ENCODE data around the gene MATK.
"Not testable (repeated sequence)": the region's sequence is repeated elsewhere in the genome, so short reads cannot be mapped to it uniquely, and the experiment has no call there.

MATK gene

GRCh38 chr19:3816148-3816547, 30.0 kb upstream of the MATK start:
- not testable (repeated sequence) for DNase-seq

GRCh38 chr19:3814648-3815047, 28.5 kb upstream of the MATK start:
- DNase-seq = no peak

- DNase-seq = no peak
Measured at GRCh38 chr19:3813473-3814392, 27.6 kb upstream of the MATK start.

GRCh38 chr19:3810708-3811355, 24.7 kb upstream of the MATK start:
- DNase-seq = no peak

GRCh38 chr19:3809881-3810707, 23.9 kb upstream of the MATK start:
- no peak for DNase-seq

DNA sequence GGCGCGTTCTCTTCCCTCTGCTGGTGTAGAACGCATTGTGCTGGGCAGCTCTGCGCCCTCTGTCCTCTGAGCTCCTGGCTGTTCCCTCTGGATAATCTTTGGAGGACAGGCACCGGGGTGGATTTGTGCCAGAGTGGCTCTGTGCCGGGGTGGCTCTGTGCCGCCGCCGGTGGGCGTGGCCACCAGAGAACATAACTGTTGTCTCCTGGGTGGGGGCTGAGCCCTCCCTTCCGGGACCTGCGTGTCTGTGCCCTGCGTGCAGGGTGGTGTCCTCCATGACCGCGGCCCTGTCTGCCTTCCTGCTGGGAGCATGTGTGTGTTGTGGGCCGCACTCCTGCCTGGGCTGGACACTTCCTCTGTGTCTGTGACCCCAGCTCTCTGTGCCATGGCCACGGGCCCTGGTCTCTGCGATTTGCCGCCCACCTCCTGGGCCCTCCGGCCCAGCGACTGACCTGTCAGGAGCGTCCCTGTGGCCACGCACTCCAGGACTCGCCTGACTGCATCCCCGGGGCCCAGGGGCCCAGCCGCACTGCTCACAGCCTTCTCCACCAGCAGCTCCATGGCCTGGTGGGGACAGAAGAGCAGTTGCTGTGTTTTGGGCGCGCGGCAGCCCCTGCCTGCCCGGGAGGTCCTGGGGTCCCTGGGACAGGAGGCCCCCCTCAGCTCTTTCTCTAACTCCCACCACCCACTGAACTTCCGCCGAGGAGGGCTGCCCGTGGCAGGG, 22.4 kb upstream of the MATK start:
- no peak for DNase-seq

- no peak for DNase-seq
Measured at GRCh38 chr19:3807574-3808354, 21.6 kb upstream of the MATK start.

- DNase-seq = no peak
Measured at GRCh38 chr19:3807131-3807480, 20.9 kb upstream of the MATK start.

DNA sequence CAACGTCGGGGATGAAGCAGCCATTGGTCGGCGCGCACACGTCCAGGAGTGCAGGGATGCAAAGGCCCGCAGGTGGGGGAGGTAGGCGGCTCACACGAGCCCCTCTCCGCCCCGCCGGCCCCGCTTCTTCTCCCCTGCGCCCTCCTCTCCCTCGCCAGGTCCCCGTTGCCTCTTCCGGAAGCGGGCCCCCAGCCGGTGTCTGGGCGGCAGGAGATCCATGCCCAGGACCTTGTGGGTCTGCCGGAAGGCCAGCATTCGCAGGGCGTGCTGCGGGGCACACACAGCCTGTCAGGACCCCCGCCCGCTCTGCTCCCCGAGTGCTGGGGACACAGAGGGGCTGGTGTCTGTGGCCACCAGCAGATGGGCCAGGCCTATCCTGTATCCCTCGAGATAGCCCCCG, 19.7 kb upstream of the MATK start:
- DNase-seq = no peak

GRCh38 chr19:3804429-3804828, 18.2 kb upstream of the MATK start:
- DNase-seq = no peak

DNA sequence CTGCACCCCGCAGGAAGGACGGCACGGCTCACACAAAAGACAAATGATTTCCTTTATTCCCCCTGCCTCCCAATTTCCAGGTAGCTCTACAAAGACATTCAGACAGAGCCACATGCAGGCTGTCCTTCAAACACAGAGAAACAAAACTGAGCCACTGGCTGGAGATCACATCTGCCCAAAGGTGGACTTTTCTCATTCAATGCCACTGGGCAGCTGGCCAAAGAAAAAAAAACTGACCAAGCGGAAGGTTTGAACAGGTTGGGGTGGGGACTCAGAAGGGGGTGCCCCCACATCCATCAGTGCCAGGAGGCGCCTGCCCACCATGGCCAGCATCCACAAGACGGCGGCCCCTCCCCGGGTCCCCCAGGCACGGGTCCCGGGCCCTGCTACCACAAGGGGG, 17.8 kb upstream of the MATK start:
- DNase-seq = no peak

DNA sequence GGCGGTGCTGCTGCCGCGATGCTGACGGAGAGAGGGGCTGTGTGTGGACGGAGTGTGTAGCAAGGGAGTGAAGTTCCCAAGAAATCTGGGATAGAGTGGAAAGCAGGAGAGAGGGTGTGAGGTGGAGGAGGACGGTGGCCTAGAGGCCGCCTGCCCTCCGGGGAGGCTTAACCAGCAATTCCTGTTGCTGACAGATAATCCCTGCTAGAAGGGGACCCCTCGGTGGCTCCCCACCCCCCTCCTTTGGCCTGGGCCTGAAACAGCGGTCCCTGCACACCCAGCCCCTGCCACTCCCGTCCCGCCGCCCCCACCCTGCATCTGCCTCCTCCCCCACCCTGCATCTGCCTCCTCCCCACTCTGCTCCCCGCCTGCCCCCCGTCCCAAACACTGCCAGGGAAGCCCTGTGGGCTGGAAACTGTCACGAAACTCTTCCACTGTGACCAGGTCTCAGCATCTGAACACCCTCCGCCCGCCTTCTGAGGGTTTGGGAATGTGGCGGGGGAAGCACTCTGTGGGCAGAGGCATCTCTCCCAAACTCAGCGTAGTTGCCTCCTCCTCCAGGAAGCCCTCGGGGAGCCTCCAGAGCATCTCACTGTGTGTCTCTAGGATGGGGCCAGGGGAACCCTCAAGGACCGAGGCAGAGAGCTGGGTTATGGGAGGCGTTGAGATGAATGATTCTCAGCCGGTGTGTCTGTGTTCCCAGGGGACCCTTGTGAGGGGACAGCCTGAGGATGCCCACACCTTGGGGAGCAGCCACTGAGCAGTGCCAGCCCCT, 17.1 kb upstream of the MATK start:
- no peak for DNase-seq

DNA sequence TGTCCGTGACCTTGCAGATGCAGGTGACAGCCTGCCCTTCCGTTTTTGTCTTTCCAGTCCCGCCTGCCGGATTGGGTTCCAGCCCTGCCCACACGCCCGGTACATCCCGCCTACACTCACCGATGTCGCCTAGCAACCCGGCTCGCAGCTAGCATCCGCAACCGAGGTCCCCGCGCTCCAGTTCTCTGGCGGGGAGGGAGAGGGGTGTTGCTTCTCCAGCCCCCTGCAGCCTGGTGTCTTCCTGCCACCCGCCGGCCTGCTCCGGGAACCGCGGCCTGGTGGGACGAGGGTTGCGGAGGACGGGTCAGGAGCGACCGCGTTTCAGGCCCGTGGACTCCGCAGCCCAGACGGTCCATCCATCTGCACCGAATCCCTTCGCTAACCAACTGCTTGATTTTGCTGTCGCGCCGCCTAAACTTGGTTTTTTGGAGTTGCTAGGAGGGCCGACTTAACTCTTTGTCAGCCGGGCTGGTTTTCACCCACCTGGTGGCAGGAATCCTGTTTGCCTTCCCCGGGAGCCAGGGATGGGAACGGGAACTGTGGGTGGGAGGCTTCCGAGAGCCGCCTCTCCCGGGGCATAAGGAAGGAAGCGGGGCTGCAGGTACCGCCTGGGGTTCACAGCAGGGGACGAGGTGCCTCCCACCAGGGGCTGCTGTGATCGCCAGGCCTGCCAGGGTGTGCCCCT, 15.4 kb upstream of the MATK start:
- DNase-seq = peak; percentile 31

DNA sequence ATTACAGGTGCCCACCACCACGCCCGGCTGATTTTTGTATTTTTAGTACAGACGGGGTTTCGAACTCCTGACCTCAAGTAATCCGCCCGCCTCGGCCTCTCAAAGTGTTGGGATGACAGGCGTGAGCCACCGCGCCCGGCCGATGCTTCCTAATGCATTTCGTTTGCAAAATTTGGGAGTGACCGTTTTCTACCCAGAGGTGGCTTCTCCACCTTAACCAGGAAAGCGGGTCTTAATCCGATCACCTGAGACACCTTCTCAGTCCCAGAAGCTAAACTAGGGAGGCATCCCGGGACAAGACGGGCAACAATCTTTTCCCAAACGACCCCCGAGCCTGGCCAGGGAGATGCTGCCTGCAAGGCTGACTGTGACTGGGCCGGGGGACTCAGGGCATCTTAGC, 14.8 kb upstream of the MATK start:
- DNase-seq = no peak

- peak; percentile 57 for DNase-seq
Measured at GRCh38 chr19:3798137-3798536, 12.0 kb upstream of the MATK start.

- DNase-seq = no peak
Measured at GRCh38 chr19:3796358-3796757, 10.2 kb upstream of the MATK start.

DNA sequence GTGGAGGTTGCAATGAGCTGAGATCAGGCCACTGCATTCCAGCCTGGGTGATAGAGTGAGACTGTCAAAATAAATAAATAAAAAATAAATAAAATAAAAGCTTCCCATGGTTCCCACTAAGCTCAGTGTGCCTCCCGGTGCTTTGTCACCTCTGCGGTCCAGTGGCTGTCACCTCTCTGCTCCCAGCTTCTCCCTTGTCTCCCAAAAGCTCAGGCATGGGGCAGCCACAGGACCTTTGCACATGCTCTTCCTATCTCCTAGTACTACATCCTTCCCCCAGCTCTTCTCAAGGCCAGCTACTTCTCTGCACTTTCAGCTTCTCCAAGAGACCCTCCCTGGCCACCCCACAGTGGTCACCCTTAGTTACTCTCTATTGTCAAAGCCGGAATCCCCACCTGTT, 7.6 kb upstream of the MATK start:
- DNase-seq = no peak

DNA sequence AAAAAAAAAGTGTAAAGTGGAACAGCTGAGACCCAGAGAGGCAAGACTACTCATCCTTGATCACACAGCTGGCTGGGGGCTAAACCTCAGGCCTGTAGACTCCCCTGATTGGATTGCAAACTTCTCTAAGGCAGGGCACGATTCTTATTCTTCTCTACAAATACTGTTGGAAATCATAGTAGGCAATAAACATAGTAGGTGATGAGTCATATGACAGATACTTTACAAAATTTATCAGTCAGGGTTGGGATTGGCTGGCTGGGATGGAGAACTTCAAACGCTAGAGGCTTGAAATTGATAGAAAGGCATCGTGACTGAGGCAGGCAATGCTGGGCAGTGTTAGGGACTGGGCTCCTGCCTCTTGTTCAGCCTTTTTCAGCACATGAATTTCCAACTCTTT, 5.9 kb upstream of the MATK start:
- no peak for DNase-seq

- no peak for DNase-seq
Measured at GRCh38 chr19:3790941-3791340, 4.8 kb upstream of the MATK start.

DNA sequence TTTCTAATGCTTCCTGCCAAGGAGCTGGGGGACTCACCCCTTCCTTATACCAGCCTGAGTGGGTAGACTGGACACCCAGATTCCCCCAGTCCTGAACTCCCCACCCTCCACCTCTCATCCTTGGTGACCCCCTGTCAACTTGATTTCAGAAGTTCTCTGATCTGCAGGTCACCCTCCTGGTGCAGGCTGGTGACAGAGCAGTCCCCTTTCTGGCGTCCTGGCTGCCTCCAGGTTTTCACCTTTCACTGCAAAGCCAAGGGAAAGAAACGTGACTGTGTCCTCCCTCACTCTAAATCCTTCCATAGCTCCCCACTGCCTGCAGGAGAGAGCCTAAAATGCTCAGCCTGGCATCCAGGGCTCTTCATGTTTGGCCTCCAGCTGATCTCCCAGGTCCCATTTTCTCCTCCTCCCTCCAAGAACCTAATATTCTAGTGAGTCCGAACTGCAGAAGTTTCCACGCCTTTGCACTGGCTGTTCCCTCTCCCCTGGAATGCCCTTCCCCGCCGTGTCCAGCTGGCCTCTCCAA, 4.1 kb upstream of the MATK start:
- no peak for DNase-seq

All from hematopoietic multipotent progenitor cell treated with erythropoietin and hydrocortisone succinate and interleukin-3 and kit ligand, for 4 days (in vitro differentiated cells).